Stimulated activated CD4-positive, alpha-beta T cell treated with anti-CD3 and anti-CD28 coated beads, Interleukin-4, amount 100 ng/mL, for 24 hours (primary cell): ENCODE data around the gene CABYR.

Experiments used
- DNase-seq: peaks from one replicate; pipeline ENCODE4 v3.0.0-alpha.2; 2020

Gene CABYR

DNA sequence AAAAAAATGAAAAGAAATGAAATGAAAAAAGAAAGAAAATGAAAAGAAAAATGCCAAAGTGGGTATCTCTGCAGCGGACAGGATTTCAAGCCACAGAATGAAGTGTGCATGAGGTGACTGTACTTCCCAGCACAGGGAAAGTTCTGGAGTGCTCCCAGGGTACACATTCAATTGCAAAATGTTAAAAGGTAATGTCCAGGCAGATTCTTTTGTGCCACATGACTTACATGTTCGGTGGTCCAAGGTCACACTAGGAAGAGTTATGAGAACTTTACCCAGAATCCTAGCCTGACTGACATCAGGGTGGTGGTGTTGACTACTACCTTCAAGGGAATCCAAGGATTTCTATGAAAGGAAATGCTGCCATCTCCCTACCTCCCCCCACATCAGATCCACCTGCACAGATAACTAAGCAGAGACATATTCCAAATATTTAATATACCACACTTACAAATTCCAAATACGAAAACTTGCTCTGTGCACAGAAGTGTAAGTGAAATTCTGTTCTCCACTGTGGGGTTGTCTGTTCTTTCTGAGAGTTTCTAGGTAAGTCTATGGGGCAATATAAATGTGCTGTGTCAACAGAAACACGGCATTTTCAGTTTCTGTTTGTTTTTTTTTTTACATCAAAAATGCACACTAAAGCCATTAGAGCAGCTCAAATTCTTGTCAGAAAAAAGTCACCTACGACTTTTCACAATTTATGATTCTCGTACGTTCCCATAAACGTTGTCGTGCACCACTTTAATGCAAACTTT lies 56.6 kb downstream of the CABYR start:
- no peak for DNase-seq

DNA sequence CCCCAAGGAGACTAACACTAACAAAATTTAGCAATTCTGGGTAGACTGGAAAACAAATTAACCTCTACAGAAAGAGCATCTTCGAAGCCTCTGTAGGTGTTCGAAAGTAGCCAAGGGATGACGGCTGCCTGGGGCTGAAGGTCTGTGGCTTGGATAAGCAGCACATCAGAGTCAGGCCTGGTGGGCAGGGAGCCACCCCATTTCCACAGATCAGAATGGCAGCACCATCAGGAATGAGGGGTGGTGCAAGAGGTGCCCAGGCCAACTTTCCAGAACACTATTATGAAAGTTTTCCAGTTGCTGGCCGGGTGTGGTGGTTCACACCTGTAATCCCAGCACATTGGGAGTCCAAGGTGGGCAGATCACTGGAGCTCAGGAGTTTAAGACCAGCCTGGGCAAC lies 57.9 kb downstream of the CABYR start:
- DNase-seq = no peak

DNA sequence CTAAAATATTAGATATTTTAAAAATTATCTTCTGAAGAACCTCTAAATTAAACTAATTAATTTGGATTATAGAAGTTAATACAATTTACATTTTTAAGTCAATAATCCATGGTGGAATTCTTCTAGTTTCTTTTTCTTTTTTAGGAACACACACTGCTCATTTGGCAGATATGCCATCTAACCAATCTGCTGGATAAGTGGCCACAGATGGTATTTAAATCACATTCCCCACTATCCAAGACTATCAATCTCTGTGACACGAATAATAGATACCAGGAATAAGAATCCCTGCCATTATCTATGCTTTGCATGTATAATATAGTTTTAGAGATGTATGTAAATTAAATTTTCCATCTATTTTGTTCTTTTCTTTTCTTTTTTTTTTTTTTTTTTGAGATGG lies 58.5 kb downstream of the CABYR start:
- no peak for DNase-seq

DNA sequence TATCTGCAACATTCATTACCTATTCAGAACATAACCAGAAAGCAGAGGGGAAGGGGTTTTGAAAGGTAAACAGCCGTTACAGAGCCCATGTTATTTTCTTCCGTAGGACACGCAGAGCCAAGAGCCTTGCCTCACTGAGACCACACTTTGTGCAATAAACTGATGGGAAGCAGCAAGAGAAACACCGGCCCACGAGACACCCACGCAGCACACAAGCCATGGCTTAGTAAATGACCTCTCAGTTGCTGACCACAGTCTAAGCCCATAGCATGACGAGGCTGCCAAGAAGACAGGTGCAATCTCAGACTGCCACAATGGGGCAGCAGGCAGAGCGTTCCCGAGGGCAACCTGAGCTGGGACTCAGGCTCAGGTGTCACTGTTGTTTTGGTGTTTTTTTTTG lies 59.6 kb downstream of the CABYR start:
- no peak for DNase-seq

DNA sequence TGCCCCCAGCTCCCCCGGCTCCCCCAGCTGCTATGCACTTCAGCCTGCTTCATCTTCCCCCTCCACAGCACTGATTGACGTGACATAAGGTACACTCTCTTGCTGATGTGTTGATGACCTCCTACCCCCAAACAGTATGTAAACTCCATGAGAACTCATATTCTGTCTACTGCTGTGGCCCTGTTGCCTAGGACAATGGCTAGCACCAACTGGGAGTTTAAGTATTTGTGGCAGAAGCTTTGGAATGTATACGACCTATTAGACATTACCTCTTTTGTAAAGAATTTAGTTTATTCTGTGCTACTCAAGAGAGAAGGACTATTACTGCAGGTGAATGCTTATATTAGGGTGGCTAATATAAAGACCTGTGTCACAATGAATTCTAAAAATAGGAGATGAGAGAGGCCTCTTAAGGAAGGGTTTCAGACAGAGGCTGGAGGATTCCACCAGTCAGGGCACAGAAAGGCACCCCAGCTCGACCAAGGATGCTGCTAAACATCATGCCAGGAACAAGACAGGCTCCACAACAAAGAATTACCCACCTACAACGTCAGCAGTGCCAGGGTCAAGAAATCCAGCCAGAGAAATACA lies 60.6 kb downstream of the CABYR start:
- DNase-seq = no peak

DNA sequence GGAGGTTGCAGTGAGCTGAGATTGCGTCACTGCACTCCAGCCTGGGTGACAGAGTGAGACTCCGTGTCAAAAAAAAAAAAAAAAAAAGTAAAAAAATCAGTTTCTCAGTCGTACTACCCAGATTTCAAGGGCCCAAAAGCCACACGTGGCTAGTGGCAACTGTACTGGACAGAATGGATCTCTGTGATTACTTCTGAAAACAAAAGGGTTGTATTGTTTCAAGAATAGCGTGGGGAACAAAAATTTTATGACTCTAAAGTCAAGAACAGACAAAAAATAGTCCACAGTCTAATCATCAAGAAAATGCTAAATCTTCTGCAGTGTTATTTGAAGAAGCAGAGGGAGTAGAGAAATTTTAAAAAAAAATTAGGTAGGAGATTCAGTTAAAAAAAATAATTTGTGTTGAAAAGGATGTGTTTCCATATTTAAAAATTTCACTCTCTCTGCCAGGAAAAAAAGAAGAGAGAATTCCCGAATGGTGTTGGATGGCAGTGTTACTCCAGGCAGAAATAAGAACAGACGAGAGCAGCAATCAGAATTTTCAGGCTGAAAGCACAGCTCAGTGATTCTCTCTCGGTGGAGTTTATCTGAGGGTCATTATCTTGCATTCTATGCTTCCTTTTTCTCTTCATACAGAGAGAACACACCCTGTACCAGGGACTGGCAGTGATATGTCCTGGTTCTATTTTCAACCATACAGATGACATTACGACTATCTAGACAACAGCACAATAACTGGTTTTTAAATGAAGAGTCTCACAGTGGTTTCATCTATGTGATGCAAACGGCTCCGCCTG lies 61.8 kb downstream of the CABYR start:
- no peak for DNase-seq

DNA sequence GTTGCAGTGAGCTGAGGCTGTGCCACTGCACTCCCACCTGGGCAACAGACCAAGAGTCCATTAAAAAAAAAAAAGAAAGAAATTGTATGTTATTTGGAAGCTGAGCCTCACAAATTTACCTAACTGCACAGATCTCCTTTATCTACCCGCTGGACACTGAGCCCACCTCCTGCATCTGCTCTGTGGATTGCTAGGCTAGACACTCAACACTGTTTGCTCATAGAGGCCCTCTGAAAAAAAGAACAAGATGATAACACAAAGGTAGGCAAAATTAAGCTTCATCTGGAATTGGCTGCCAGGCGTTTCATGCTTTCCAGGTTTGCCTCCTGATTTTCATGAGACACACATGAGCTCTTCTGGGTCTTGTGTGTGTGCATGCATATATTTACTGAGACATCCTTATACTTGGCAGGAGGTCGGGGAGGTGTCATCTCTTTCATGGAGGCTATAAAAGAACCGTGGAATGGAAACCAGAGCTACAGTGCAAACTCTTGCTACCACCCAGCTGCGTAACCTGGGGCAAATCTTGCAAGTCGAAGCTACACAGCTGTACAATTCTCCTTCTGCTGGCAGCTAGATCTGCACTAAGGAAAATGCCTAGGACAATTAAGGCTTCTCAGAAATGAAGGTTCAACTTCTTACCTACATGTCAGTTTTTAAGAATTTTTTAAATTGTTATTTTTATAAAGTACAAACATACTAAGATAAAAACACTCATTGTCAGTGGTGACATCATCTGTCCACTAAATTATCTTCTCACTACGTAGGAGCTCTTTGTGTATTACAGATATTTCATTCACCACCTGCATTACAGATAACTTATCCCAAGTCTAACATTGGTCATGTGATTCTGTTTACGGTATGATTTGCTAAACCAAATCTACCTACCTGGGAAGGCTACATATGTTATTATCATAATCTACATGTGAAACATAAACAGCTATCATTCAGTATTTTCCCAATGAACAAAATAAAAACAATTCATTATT lies 63.1 kb downstream of the CABYR start:
- no peak for DNase-seq

DNA sequence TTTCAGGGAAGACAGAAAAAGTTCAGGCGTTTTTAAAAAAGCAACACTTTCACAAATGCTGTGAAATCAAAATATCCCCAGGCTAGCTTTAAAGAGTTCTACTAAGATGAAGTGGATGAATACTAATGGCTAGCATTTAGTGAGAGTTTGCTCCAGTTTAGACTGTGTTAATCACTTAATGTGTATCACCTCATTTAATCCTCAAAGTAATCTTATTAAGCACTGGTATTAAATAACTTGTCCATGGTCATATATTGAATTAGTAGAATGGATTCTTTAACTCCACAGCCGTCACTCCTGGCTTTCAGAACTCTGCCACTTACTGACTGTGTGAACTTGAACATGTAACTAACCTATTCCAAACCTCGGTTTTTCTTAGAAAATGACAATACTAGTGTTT lies 66.0 kb downstream of the CABYR start:
- DNase-seq = no peak

DNA sequence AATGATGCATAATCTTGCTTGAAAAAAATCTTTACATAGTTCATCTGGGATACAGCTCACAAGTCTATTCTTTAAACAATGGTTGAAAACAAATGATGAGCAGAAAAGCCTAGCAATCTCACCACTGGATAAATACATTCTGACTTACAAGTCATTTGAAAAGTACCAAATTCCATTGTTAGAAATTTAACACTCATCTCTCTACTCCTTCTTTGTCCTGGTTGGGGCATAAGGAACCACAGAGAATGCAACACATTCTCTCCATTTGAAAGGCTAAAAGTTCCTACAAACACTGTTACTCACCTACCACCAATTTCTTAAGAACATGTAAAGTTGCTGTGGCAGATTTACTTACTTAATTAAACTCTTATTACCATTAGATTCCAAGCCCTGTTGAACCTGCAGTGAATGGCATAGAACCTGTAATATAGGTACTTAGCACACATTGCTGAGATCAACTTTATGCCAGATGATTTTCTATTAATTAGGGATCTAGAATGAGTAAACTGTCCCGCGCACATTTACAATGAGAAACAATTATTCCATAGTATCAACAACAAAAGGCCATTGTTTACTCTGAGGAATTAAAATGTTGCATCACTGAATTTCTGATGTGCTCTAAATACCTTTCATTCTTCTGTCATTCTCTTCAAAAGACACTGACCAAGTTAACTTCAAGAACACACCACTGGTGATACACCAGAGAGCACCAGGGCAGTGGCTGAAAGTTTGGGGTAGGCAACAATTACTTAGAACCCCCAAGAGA lies 69.6 kb downstream of the CABYR start:
- DNase-seq = no peak

DNA sequence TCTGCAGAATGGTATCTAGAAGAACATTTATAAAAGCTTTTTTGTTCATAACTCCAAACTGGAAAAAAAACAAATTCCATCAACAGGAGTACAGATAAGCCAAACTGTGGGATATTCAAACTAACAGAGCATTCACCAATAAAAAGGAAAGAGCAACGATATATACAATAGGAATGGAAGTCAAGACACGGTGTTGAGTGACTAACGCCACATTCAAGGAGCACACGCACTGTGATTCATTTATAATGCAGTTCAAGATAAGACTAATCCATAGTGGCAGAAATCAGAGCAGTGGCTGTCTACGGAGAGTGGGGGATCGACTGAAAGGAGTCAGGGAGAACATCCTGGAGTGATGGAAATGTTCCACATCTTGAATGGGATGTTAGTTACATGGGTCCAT lies 70.7 kb downstream of the CABYR start:
- no peak for DNase-seq
